HG03558 (cell line): ENCODE measurements around the gene CDK6.

Experiments used
- ATAC-seq: cut with Tn5 transposase; IDR thresholded peaks from one replicate; pipeline ENCODE4 v1.9.1; 2021; ENCODE audit warnings: moderate number of reproducible peaks; ENCODE audit not compliant: unreplicated experiment; ENCODE audit errors: extremely low read depth

The CDK6 gene

GRCh38 chr7:92717623-92717992 is 118.8 kb downstream of the CDK6 start:
- ATAC-seq, result no peak

GRCh38 chr7:92716825-92717580 is 119.4 kb downstream of the CDK6 start:
- no peak for ATAC-seq

GRCh38 chr7:92715963-92716362 is 120.4 kb downstream of the CDK6 start:
- no peak for ATAC-seq

- ATAC-seq, result no peak
These were observed 121.6 kb downstream of the CDK6 start for GRCh38 chr7:92714767-92715166.

DNA sequence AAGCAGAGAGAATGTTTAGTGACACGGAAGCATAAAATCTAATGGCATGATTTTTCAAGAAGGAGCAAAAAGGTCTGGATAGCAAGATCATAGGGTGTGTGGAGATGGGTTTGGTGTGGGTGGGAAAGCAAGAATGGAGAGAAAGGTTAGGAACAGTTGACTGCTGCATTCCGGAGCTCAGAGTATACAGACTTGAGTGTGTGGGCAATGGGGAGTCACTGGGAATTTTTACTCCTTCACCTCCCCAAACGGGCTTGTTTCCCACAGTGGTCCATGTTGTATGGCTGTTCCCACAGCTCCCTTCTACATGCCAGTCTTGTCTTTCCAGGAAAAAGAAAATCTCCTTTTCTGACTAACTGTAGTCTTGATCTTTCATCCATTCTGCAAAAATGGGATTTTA is 122.1 kb downstream of the CDK6 start:
- no peak for ATAC-seq

GRCh38 chr7:92709912-92710311 is 126.5 kb downstream of the CDK6 start:
- no peak for ATAC-seq

GRCh38 chr7:92709150-92709549 is 127.2 kb downstream of the CDK6 start:
- ATAC-seq, result no peak

DNA sequence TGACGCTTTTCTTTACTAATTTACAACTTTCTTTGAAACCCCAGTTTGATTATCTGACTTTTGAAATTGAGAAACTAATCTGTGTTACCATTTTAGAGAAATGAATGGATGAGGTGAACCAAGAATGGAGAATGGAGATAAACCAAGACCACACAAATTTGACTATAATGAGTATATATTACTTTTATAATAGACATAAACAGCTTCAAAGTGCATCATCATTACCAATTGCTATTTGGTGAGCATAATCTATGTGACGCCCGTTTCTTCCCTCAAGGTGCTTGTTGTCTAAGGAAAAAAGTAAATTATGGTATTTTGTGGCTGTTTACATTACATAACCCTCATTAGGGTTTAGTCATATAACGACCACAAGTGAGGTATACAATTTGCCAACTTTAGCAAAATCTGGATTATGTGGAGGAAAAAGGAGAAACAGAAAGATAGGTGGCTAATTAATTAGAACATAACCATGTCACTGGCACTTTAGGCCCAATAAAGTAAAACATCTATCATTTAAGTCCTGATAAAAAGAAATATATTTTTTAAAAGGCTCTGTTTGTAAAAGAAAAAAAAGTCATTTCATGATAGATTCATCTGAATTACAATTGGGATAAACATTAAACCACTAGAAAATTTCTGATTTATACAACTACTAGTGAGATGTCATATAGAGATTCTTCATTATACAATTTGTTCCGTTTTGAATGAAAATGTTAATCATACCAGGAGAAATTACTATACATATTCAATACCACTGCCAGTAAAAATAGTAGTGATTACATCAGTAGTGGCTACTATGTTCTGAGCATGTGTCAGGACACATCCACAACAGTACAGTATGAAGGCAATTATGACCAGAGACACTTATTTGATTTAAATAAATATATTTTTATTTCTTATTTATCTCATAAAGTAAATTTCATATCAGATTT is 128.0 kb downstream of the CDK6 start:
- no peak for ATAC-seq

DNA sequence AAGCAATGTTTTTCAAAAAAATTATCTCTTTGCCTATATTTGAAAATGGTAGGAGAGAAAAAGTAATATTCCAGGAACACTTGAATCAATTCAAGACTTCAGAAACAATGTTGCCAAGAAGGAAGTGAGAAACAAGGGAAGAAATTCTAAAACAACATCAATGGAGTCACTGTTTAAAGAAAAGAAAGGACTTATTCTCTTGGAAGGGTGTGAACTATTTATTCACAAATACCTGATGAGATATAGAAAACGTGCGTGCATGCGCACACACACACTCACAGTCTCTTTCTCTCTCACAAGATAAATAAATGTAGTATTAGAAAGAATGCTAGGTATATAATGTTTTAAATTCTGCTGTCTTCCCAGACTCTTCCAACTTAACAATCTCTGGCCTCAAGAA is 128.9 kb downstream of the CDK6 start:
- ATAC-seq, result no peak

DNA sequence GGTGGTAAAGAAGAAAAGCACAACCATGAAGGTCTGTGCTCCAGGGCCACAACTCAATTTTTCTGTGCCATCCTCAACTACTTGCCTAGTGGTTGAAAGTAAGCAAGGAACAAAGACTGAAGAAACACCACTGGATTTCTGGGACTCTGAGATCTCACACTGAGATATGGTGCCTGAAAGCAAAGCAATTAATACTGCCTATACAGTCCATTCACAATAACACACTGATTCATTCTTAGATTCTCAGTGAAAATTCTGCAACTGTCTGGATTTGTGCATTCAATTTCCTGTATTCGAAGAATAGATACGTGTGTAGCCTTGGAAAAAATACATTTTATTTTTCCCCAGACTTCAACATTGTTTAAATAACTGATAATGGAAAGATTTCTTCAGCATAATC is 129.8 kb downstream of the CDK6 start:
- no peak for ATAC-seq

GRCh38 chr7:92705831-92706230 is 130.5 kb downstream of the CDK6 start:
- no peak for ATAC-seq

- ATAC-seq, result no peak
These were observed 131.5 kb downstream of the CDK6 start for GRCh38 chr7:92704858-92705257.

GRCh38 chr7:92702535-92702934 is 133.8 kb downstream of the CDK6 start:
- ATAC-seq, result no peak

DNA sequence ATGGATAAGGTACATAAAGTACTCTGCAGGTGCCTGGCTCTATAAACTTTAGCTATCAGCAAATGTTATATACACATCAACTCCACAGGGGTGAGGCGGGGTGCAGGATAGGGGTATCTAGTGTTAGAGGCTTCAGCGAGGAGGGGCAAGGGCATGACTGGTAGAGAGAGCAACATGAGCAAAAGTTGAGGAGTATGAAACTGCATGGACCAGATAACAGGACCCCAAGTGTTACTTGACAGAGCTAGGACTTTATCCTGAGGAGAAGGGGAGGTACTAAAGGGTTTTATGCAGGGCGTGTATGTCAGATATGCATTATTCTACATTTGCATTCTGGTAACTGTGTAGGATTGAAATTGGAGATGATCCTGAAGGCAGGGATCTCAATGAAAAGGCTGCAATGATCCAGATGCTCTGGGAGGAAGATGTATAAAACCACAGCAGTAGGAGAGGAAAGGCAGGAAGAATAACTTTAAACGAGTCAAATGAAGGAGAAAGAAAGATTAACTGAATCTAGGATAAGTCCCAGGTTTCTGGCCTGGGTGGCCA is 136.3 kb downstream of the CDK6 start:
- no peak for ATAC-seq

GRCh38 chr7:92699560-92699959 is 136.8 kb downstream of the CDK6 start:
- ATAC-seq, result no peak

DNA sequence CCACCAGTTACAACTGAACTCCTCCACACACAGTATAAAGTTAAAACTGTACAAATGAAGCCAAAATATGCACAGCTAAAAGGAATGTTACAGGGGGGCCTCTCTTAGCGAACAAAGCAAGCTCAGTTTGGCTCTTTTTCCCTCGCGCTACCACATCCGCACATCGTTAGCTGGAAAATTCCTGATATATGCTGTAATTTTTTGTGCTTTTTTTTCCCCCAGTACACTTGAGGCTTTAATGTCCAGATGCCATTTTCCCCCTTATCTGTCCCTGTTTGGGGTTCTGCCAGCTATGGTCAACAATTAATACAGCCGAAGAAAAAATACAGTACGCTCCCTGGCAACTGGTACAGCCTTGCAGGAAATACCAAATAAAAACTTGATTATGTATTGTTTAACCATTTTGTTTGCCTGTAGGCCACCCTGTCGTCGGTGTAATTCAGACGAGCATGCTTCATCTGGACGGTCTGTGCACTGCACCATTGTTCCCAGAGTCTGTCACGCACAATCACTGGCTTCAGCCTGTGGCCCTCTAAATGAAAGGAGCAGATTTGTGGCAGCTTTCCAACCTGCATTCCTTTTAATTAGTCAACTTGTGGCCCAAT is 138.0 kb downstream of the CDK6 start:
- no peak for ATAC-seq

- no peak for ATAC-seq
These were observed 139.0 kb downstream of the CDK6 start for GRCh38 chr7:92697414-92697813.

- ATAC-seq, result no peak
These were observed 139.4 kb downstream of the CDK6 start for GRCh38 chr7:92697012-92697411.

- ATAC-seq, result no peak
These were observed 139.8 kb downstream of the CDK6 start for GRCh38 chr7:92696584-92696983.

DNA sequence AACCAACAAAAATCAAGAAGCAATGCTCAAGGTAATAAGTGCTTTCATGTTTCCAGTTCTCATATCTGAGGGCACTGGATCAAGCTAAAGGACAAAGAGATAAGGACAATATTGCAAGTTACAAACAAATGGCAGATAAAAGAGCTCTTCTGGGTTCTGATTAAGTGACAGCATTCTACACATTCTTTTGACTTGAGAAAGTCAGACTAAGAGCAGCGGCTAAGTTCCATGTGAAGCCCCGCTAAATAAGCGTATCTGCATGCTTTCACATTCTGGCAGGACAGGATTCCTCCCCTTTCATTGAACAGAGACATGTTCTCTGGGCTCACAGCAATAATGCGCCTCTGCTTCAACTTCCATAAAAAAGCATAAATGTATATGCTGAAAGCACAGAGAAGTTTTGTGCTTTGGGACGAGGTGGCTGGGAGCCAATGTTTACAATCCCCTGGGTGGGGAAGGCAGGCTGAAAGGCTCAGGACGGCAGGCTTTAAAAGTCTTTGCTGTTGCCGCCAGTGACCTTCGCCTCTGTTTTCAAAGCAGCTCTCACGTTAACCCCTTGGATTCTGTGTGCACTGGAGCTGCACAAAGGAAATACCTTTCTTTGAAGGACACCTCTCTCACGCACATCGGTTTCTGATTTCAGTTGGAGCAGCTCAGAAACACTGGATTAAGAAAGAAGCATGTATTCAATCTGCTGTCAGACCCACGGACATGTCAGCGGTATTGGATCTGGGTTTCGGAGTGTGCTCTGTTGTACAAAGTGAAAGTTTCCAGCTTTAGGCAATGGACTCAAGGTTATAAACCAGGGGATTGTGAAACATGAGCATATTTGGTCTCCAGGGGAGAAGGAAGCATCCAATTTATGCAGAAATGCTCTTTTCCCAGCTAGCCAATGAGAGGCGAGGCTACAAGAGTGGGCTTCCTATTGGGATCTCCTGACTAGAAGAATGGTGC is 140.8 kb downstream of the CDK6 start:
- no peak for ATAC-seq
